BJ (cell line): ENCODE data around the gene LSS. TPM values are rescaled to one million over a fixed set of nuclear protein-coding genes. Genes with fewer than 3 reads are reported as not detected.

ENCODE experiments used
- CTCF ChIA-PET: fragments of 350-600 bp; formaldehyde crosslinking; extraction: SDS; loops from one replicate; lab custom pipeline; 2021; ENCODE audit warnings: antibody characterized with exemption, inconsistent platforms; lab: Yijun Ruan, JAX
- POLR2A ChIA-PET: fragments of 300-600 bp; sonication (Branson Sonifier 250); formaldehyde crosslinking; extraction: SDS; loops from one replicate; lab custom pipeline; 2021; ENCODE audit warnings: antibody characterized with exemption; lab: Charles Lee
- DNase-seq: peaks from one replicate; pipeline ENCODE4 v3.0.0-alpha.2; 2011; ENCODE audit warnings: low read depth
- H3K27me3 ChIP-seq: 2 replicates; pipeline ENCODE4 v1.6.0; 2011; ENCODE audit warnings: low read length; ENCODE audit not compliant: control insufficient read depth, insufficient read depth
- H3K36me3 ChIP-seq: 2 replicates; pipeline ENCODE4 v1.5.1; 2011; ENCODE audit warnings: low read length; ENCODE audit not compliant: control insufficient read depth, insufficient read depth
- H3K4me3 ChIP-seq: 2 replicates; pipeline ENCODE4 v1.5.1; 2011; ENCODE audit warnings: low read depth, mild to moderate bottlenecking, control low read depth, low read length
- polyA plus RNA-seq: library from polyadenylated mRNA; depleted of rRNA; stranded (reverse); fragments of >200 nt; gene quantifications from 2 replicates; pipeline ENCODE4 v1.2.3, GENCODE V29; 2011
- TF ChIP-seq, protein P1 (sequence below): IDR thresholded peaks from 2 replicates; pipeline ENCODE4 v1.5.1; 2011; ENCODE audit warnings: low read depth, mild to moderate bottlenecking, control low read depth, inconsistent platforms, low read length, moderate library complexity; ENCODE audit not compliant: insufficient read depth

LSS gene
- polyA plus RNA-seq, 1 experiment = 59.9 TPM

DNA sequence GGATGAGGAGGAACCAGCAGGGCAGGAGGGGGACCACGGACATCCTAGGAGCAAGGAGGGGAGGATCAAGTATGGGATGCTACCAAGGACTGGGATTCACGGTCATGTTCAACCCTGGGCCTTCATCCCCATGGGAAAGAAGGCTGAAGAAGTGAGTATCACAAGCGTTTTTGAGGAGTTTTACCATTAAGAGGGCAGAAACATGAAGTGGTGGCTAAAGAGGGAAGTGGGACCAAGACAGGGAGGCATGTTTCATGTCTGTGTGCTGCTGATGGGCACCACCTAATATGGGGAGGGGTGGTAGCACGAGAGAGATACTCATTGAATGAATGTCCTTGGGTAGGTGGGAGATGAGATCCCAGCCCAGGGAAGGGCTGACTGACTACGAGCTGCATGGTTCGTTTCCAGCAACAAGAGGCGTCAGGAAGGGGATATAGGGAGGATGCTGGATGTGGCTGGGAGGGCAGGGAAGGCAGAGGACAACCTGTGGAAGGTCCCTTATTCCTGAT, 11.3 kb upstream of the LSS start:
- H3K27me3 ChIP-seq = no peaks in the 10 kb centered on the region
- POLR2A ChIA-PET = no interaction called here
- CTCF ChIA-PET = interaction anchor here (0.9 to 1.1 kb wide), 2 partner anchors 10 to 266 kb away, joined by 3 read pairs; no protein-coding TSS in a partner anchor
- H3K36me3 ChIP-seq = peaks cover 35% of the 10 kb centered on the region
- TF ChIP-seq, protein P1, sequence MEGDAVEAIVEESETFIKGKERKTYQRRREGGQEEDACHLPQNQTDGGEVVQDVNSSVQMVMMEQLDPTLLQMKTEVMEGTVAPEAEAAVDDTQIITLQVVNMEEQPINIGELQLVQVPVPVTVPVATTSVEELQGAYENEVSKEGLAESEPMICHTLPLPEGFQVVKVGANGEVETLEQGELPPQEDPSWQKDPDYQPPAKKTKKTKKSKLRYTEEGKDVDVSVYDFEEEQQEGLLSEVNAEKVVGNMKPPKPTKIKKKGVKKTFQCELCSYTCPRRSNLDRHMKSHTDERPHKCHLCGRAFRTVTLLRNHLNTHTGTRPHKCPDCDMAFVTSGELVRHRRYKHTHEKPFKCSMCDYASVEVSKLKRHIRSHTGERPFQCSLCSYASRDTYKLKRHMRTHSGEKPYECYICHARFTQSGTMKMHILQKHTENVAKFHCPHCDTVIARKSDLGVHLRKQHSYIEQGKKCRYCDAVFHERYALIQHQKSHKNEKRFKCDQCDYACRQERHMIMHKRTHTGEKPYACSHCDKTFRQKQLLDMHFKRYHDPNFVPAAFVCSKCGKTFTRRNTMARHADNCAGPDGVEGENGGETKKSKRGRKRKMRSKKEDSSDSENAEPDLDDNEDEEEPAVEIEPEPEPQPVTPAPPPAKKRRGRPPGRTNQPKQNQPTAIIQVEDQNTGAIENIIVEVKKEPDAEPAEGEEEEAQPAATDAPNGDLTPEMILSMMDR = no peak
- no peak overlapping the region for H3K4me3 ChIP-seq
- DNase-seq = no peak

DNA sequence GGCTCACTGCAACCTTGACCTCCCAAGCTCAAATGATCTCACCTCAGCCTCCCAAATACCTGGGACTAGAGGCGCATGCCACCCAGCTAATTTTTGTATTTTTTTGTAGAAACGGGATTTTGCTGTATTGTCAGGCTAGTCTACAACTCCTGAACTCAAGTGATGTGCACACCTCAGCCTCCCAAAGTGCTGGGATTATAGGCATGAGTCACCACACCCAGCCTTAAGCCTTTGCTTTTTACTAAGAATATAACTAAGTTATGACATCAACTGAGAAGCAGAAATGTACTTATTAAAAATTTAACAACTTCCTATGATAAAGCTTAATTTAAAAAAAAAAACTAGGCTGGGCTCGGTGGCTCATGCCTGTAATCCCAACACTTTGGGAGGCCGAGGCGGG, 8.9 kb upstream of the LSS start:
- CTCF ChIA-PET = no interaction called here
- POLR2A ChIA-PET = no interaction called here
- Histone ChIP-seq H3K27me3 (no peaks in the 10 kb centered on the region), H3K4me3 (no peak overlapping the region), H3K36me3 (peaks cover 21% of the 10 kb centered on the region)
- TF ChIP-seq, protein P1 = no peak
- no peak for DNase-seq

DNA sequence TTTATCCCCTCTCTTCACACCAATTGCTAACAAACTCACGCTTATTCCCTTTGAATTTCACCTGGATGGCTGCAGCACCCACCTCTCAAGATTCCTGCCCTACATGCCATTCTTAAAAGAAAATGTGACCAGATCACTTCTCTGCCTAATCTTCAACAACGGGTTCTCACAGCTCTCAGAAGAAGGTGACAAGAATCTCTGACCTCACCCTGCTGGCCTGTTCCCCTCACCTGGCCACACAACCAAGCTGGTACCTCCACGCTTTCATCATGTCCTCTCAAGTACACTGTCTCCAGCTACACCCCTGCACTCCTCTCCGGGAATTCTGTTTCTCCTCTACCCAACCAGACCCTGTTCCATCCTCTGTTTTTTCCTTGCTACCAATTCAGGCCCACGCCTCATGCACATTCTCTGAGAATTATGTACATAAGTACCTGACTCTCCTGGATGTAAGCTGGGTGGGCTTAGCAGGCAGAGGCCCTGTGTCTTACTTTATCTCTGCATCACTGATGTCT, 5.9 kb upstream of the LSS start:
- Histone ChIP-seq H3K36me3 (peaks cover 12% of the 10 kb centered on the region), H3K27me3 (no peaks in the 10 kb centered on the region), H3K4me3 (no peak overlapping the region)
- ChIA-PET CTCF (interaction anchor here (0.6 to 1.4 kb wide), 2 partner anchors 10 to 51 kb away, joined by 3 read pairs; partner anchors contain the start of gene MCM3AP), POLR2A (no interaction called here)
- TF ChIP-seq, protein P1 = no peak
- no peak for DNase-seq

DNA sequence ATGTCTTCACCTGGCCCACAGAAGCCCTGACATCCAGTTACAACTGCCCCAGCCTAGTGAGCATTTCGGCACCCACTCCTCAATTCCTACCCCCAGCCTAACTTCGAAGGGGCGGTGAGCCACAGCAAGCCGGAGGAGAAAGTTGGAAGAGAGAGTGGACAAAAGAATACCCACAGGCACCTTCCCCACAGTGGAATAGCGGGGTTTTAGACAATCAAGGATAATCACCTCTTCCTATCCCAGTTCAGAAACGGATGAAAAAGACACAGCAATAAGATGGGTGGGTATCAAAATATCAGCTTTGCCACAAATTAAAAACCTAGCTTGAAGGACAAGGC, 1.3 kb upstream of the LSS start:
- ChIA-PET POLR2A (no interaction called here), CTCF (interaction anchor here (0.5 to 5.1 kb wide), 8 partner anchors 10 to 95 kb away, joined by 3 to 21 read pairs (median 3); no protein-coding TSS in a partner anchor)
- no peak for DNase-seq
- Histone ChIP-seq H3K27me3 (no peaks in the 10 kb centered on the region), H3K36me3 (peaks cover 5% of the 10 kb centered on the region), H3K4me3 (peak overlapping the region; percentile 65)
- TF ChIP-seq, protein P1 = no peak

DNA sequence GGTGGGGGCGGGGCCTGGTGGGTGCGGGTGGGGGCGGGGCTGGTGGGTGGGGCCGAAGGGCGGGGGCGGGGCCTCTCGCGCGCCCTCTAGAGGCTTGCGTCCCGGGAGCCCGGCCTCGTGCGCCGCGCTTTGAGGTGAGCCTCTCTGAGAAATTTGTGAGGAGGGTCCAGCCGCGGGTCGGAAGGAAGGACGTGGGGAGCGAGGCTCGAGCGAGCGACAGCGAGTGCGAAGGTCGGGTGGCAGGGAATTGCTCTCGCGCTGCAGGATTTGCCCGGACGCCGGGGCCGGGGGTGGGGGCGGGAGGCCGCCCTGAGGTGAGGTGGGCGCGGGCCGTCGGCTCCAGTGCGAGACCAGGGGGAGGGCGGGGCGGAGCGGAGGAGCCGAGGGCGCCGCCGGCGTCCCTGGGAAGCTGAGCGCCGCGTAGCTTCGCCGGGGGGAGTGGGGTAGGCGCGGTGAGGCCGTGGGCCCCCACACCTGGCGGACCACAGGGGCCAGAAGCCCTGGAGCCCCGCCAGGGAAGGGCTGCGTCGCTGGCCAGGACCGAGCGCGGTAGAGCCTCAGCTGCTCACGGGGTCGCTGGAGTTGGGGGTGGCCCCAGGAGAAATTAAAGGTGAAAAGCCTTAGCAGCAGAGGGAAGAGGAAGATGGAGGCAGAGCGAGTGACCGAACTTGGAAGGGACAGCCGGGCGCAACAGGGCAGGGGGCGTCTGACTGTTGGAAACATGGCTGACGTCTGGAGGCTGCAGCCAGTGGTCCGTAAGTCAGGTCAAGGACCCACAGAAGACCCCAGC, 754 bp upstream of the LSS start:
- DNase-seq = no peak
- POLR2A ChIA-PET = no interaction called here
- Histone ChIP-seq H3K27me3 (no peaks in the 10 kb centered on the region), H3K36me3 (no peaks in the 10 kb centered on the region; the same call in 1 of the 2 replicates), H3K4me3 (peak overlapping the region; percentile 65)
- CTCF ChIA-PET = interaction anchor here (0.5 to 5.1 kb wide), 8 partner anchors 10 to 96 kb away, joined by 3 to 21 read pairs (median 3); no protein-coding TSS in a partner anchor
- TF ChIP-seq, protein P1 = peak; percentile 73
